ENCODE measurements around the gene C17orf100.
"Not testable (repeated sequence)": the region's sequence is repeated elsewhere in the genome, so short reads cannot be mapped to it uniquely, and the experiment has no call there.

The C17orf100 gene

GRCh38 chr17:6651919-6652452, 424 bp downstream of the C17orf100 start:
- no peak for DNase-seq (ENCODE audit: low read depth)
- peak overlapping the region; percentile 89 for H3K4me3 ChIP-seq (ENCODE audit: control insufficient read depth, low read depth, low read length)
- TF ChIP-seq CTCF (IDR thresholded peaks at IDR 0.05; ENCODE audit: control insufficient read depth, insufficient read depth, low read depth, low read length, missing control alignments), result no peak

GRCh38 chr17:6654841-6655731, 3.5 kb downstream of the C17orf100 start:
- TF ChIP-seq CTCF (IDR thresholded peaks at IDR 0.05; ENCODE audit: control insufficient read depth, insufficient read depth, low read depth, low read length, missing control alignments), result no peak
- H3K4me3 ChIP-seq (ENCODE audit: control insufficient read depth, low read depth, low read length), result no peak overlapping the region
- no peak for DNase-seq (ENCODE audit: low read depth)

GRCh38 chr17:6655732-6656361, 4.3 kb downstream of the C17orf100 start:
- H3K4me3 ChIP-seq (ENCODE audit: control insufficient read depth, low read depth, low read length), result not testable (repeated sequence)

GRCh38 chr17:6656797-6657632, 5.5 kb downstream of the C17orf100 start:
- DNase-seq (ENCODE audit: low read depth); H3K4me3 ChIP-seq (ENCODE audit: control insufficient read depth, low read depth, low read length): not testable (repeated sequence)

More at GRCh38 chr17:6655732-6656361, 4.3 kb downstream of the C17orf100 start:
- not testable (repeated sequence) for DNase-seq (ENCODE audit: low read depth)

DNA sequence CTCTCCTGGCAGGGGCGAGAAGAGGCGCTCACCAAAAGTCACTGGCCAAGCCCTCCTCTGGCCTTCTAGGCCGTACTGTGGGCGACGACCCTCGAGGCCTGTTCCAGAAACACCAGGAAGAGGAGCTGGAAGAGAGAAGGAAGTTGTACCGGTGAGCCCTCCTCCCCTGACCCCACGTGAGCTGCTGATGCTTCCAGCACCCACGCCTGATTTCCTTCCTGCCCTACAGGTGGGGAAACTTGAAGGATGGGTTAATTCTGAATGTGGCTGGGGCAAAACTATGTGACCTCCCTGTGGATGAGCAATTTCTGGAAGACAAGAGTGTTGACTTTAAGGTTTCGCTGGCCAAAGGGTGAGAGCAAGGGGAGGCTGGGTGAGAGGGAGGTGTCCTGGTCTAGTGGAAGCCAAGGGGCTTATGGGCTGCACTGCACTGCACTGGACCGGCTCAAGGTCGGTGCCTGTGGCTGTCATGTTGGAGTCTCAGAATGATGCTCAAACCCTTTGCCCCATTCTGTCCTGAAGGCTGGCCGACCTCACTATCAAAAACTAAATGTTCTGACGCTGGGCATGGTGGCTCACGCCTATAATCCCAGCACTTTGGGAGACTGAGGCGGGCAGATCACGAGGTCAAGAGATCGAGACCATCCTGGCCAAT, 6.2 kb downstream of the C17orf100 start:
- H3K4me3 ChIP-seq (ENCODE audit: control insufficient read depth, low read depth, low read length), result no peak overlapping the region
- no peak for DNase-seq (ENCODE audit: low read depth)
- TF ChIP-seq CTCF (IDR thresholded peaks at IDR 0.05; ENCODE audit: control insufficient read depth, insufficient read depth, low read depth, low read length, missing control alignments), result no peak

- not testable (repeated sequence) for DNase-seq (ENCODE audit: low read depth); H3K4me3 ChIP-seq (ENCODE audit: control insufficient read depth, low read depth, low read length)
Measured at GRCh38 chr17:6658411-6658810, 6.8 kb downstream of the C17orf100 start.

DNA sequence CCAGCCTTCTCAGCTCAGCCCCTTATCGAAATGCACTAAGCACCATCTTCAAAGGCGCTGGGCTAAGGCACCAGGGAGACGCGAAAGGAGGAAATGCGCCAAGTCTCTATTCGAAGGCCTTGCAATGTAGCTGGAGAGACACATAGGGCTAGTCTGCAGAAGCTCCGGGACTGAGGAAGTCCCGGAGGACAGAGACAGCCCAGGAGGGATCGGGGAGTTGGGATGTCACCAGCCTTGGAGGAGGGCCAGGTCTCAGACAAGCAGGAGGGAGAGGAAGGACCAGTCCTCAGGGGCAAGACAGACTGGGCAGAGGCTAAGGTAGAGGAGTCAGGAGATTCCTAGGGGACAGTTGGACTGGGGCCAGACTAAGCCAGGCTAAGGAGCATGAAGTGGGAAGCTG, 8.5 kb downstream of the C17orf100 start:
- TF ChIP-seq CTCF (IDR thresholded peaks at IDR 0.05; ENCODE audit: control insufficient read depth, insufficient read depth, low read depth, low read length, missing control alignments), result no peak
- H3K4me3 ChIP-seq (ENCODE audit: control insufficient read depth, low read depth, low read length), result no peak overlapping the region
- no peak for DNase-seq (ENCODE audit: low read depth)

Data from AG09309 (cell line).